HL-60 (cell line): ENCODE measurements around the gene CIC.

Source experiments
- CTCF ChIP-seq: IDR thresholded peaks from one replicate; pipeline ENCODE4 v1.5.1; 2011; ENCODE audit warnings: low read length, control low read depth, inconsistent platforms; ENCODE audit not compliant: insufficient read depth
- GABPA ChIP-seq: IDR thresholded peaks from 2 replicates; pipeline ENCODE4 v1.6.1; 2012; ENCODE audit warnings: low read depth
- POLR2AphosphoS5 ChIP-seq: IDR thresholded peaks from 2 replicates; pipeline ENCODE4 v1.6.1; 2012; ENCODE audit warnings: low read depth
- REST ChIP-seq: IDR thresholded peaks from 2 replicates; pipeline ENCODE4 v1.6.1; 2012; ENCODE audit warnings: low read depth; ENCODE audit not compliant: insufficient replicate concordance
- SPI1 ChIP-seq: IDR thresholded peaks from 2 replicates; pipeline ENCODE4 v1.6.1; 2012; ENCODE audit warnings: low read depth, mild to moderate bottlenecking, borderline replicate concordance

- TF ChIP-seq CTCF (no peak), POLR2AphosphoS5 (no peak), GABPA (no peak), REST (no peak), SPI1 (no peak)
These were observed 14.4 kb downstream of the CIC start for GRCh38 chr19:42283188-42284065.
